IPS-20b (cell line): ENCODE data around the gene ID2.
A peak's percentile ranks its signal among the peaks of the same experiment; 100 is the strongest.

Experiments used
- H3K27ac ChIP-seq: one replicate; pipeline ENCODE4 v1.5.1; 2013; ENCODE audit warnings: low read length
- H3K27me3 ChIP-seq: 2 replicates; pipeline ENCODE4 v1.6.1; 2013; ENCODE audit warnings: mild to moderate bottlenecking, low read length, inconsistent platforms; ENCODE audit not compliant: insufficient read depth
- H3K36me3 ChIP-seq: 2 replicates; pipeline ENCODE4 v1.6.1; 2013; ENCODE audit warnings: low read depth, mild to moderate bottlenecking, inconsistent platforms, low read length, moderate library complexity; ENCODE audit not compliant: insufficient read depth
- H3K4me1 ChIP-seq: 2 replicates; pipeline ENCODE4 v1.6.1; 2013; ENCODE audit warnings: mild to moderate bottlenecking, control low read depth, inconsistent platforms, low read length, moderate library complexity; ENCODE audit not compliant: insufficient read depth
- H3K4me3 ChIP-seq: 2 replicates; pipeline ENCODE4 v1.5.1; 2013; ENCODE audit warnings: mild to moderate bottlenecking, low read length, inconsistent platforms
- H3K9ac ChIP-seq: 2 replicates; pipeline ENCODE4 v1.6.1; 2013; ENCODE audit warnings: low read depth, mild to moderate bottlenecking, inconsistent platforms, low read length, moderate library complexity
- H3K9me3 ChIP-seq: 2 replicates; pipeline ENCODE4 v1.6.1; 2013; ENCODE audit warnings: mild to moderate bottlenecking, low read depth, low read length, inconsistent platforms; ENCODE audit not compliant: insufficient read depth

Gene ID2

GRCh38 chr2:8680822-8681760, 765 bp upstream of the ID2 start:
- peak overlapping the region; percentile 71 for H3K4me3 ChIP-seq
- H3K9ac ChIP-seq: peak overlapping the region; percentile 74; the same call in 1 of the 2 replicates
- peak overlapping the region; percentile 26 for H3K27ac ChIP-seq

DNA sequence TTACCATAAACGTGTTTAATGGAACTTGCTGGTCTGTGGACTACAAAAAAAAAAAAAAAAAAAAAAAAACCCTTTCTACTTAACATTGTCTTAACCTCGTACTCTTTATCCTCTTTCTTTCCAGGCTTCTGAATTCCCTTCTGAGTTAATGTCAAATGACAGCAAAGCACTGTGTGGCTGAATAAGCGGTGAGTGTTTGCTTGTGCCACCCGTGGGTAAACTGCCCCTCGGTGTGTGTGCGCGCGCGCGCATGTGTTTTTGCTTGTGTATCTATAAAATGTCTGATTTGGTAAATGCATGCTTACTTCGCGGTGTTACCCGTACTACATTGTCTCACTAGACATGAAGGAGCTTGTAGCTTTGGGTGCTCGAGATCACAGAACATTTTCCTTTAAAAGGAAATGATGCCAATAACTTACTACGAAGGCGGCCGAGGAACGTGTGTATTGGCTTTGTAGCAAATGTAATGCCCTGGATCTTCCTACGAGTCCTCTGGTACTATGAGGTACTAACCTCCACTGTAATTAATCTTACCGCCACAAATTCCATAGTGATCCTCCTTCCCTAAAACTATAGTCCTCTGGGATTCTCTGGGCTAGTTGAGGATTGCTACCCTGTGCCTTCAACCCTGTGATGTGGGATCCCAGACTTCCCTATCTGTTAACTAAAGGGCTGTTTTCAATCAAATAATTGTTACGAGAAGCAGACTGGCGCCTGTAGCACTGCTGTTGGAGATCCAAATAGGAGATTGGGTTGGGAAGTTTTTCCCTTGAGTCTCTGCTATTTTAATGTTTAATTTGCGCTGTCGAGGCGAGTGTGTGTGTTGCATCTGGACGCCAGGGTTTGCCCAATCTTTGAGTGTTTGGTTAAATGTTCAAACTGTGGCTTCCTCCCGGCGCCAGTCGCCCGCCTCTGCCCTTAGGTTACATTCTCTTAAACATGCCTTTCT, 1.1 kb downstream of the ID2 start:
- no peak overlapping the region for H3K27ac ChIP-seq
- H3K27me3 ChIP-seq: peaks cover 28% of the 10 kb centered on the region; the same call in 1 of the 2 replicates

More at GRCh38 chr2:8680822-8681760, 765 bp upstream of the ID2 start:
- Histone ChIP-seq H3K9me3 (no peaks in the 10 kb centered on the region), H3K27me3 (peaks cover 28% of the 10 kb centered on the region; the same call in 1 of the 2 replicates), H3K36me3 (peaks cover 13% of the 10 kb centered on the region; the same call in 1 of the 2 replicates), H3K4me1 (peaks cover 20% of the 10 kb centered on the region; the same call in 1 of the 2 replicates)

DNA sequence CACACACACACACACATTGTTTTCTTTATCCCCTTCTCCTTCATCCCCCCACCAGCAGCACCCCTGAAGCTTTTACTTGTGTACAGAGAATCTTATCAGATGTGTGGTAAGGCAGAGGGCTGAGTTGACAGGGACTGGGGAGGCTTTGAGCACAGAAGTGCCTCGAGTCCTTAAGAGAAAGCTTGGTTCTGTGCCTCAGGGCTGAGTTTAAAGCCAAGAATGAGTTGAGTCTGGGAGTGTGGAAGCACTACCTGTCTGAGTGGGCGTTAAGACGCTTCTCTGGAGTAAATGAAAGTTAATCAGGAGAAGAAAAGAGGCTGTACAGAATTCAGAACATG, 2.7 kb downstream of the ID2 start:
- peak overlapping the region; percentile 17; the same call in 1 of the 2 replicates for H3K9ac ChIP-seq

More for the DNA sequence above, 1.1 kb downstream of the ID2 start:
- Histone ChIP-seq H3K36me3 (peaks cover 13% of the 10 kb centered on the region; the same call in 1 of the 2 replicates), H3K4me3 (peak overlapping the region; percentile 96), H3K9ac (peak overlapping the region; percentile 85), H3K9me3 (no peaks in the 10 kb centered on the region), H3K4me1 (peaks cover 15% of the 10 kb centered on the region; the same call in 1 of the 2 replicates)

DNA sequence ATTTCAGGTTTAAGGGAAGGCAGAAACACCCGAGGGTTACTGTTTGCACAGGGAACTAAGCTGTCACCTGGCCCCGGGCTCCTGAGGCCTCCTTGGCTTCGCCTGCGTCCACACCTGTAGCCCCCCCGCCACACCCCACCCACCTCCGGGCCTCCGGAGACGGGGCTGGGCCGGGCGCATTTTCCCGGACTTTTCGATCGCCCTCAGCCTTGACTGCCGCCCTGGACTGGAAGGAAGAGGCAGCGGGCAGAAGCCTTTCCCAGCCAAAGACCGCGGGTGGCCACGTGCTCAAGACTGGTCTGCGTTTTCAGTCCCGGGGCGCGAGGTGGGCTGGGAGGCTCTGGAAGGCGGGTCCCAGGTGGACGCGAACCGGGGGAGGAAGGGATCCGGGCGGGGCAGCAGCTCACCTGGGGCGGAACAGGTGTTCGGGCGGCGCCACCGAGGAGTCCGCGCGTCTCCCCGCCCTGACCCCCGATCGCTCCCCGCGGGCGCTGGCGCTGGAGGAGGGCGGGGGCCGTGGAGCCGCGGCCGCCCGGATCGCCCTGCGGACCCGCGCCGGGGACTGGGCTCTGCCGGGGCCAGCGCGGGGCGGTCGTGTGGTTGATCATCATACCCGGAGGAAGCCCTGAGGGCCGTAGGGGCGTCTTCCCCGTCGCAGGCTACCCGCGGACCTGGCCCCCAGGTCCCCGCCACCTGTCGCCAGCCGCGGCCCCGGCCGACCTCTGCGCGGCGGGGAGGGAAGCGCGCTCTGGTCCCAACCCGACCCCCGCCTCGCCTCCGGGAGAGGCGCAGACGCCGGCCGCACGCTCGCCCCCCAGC, 3.2 kb downstream of the ID2 start:
- Histone ChIP-seq H3K9me3 (no peaks in the 10 kb centered on the region), H3K9ac (peak overlapping the region; percentile 17; the same call in 1 of the 2 replicates), H3K36me3 (peaks cover 13% of the 10 kb centered on the region; the same call in 1 of the 2 replicates), H3K4me3 (peak overlapping the region; percentile 96), H3K4me1 (peaks cover 9% of the 10 kb centered on the region; the same call in 1 of the 2 replicates), H3K27me3 (peaks cover 20% of the 10 kb centered on the region; the same call in 1 of the 2 replicates), H3K27ac (no peak overlapping the region)

More for the DNA sequence above, 2.7 kb downstream of the ID2 start:
- Histone ChIP-seq H3K9me3 (no peaks in the 10 kb centered on the region), H3K36me3 (peaks cover 13% of the 10 kb centered on the region; the same call in 1 of the 2 replicates), H3K4me1 (peaks cover 15% of the 10 kb centered on the region; the same call in 1 of the 2 replicates), H3K4me3 (peak overlapping the region; percentile 96), H3K27me3 (peaks cover 24% of the 10 kb centered on the region; the same call in 1 of the 2 replicates), H3K27ac (no peak overlapping the region)

DNA sequence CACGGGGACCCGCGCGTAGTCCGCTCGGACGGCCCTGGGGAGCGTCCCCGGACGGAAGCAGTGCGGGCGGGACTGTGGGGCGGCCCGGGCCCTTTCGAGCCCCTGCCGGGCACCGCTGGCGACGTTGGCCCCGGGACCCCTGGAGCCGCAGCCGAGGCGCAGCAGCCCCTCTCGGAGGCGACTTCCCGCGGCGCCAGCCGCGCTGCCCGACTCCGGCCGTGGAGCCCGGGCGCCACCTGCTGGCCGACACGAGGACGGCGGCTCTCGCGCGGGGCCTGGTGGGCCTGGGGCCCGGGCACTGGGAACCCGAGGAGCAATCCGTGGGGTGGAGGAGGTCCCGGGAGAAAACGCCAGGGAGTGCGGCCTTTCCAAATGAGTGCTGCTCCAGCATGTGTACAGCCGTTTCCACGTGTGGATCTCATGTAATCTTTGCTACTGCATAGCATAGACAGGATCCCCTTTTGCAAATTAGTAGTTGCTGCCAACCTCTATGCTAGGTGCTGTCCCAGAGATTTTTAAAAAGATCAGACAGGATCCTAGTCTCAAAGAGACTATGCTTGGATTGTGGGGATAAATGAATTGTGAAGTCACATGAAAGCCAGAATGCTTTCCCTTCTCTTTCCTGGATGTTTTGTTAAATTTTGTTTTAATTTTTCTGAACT, 4.0 kb downstream of the ID2 start:
- no peaks in the 10 kb centered on the region for H3K9me3 ChIP-seq
- H3K4me3 ChIP-seq: peak overlapping the region; percentile 96; the same call in 1 of the 2 replicates
- H3K4me1 ChIP-seq: peaks cover 4% of the 10 kb centered on the region; the same call in 1 of the 2 replicates
- peaks cover 20% of the 10 kb centered on the region; the same call in 1 of the 2 replicates for H3K27me3 ChIP-seq
- H3K36me3 ChIP-seq: peaks cover 13% of the 10 kb centered on the region; the same call in 1 of the 2 replicates
- H3K9ac ChIP-seq: no peak overlapping the region
- no peak overlapping the region for H3K27ac ChIP-seq

DNA sequence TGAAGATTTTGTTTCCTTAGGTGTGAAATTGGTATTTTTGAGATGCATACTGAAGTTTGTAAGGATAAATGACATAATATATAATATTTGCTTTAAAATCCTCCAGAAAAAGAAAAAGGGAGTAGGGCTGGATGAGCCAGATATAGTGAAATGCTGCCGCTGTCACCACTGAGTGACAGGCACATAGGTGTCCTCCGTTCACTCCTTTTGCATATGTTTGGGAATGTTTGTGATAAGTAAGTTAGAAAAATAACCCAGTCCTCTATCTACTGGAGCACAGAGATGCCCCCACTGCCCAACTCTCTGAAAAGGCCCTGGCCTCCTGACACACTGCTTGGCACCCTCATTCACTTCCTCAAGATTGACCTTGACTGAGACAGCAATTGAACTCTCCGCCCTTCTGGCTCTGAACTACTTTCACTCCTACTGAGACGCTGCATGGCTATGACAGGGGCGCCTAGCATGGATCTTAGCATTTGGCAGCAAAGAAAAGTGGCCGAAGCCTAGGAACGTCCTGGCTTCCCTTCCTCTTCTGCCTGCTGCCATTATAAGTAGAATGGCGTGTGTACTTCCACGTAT, 10.1 kb downstream of the ID2 start:
- H3K4me1 ChIP-seq: no peaks in the 10 kb centered on the region
- no peaks in the 10 kb centered on the region for H3K9me3 ChIP-seq
- H3K27ac ChIP-seq: no peak overlapping the region
- no peaks in the 10 kb centered on the region; the same call in 1 of the 2 replicates for H3K27me3 ChIP-seq
- no peaks in the 10 kb centered on the region for H3K36me3 ChIP-seq
- H3K9ac ChIP-seq: no peak overlapping the region
- no peak overlapping the region for H3K4me3 ChIP-seq

DNA sequence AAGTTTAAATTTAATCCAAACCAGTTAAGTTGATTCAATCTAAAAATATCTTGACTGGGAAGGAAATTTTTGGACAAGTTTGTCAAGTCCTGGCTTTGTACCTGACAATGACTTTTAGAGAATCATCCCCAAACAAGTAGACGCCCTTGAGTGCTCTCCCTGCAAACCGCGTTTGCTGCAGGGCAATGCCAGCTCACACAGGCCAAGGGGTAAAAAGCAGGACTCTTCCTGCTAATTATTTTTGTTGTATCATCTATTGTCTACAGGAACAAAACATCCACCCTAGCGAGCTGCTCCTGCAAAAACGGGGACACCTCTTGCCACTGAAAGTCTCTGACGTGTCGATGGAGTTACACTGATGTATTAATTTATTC, 10.9 kb downstream of the ID2 start:
- Histone ChIP-seq H3K27ac (no peak overlapping the region), H3K9ac (no peak overlapping the region), H3K9me3 (no peaks in the 10 kb centered on the region), H3K4me1 (no peaks in the 10 kb centered on the region), H3K4me3 (no peak overlapping the region), H3K36me3 (no peaks in the 10 kb centered on the region), H3K27me3 (no peaks in the 10 kb centered on the region; the same call in 1 of the 2 replicates)

GRCh38 chr2:8693157-8693821, 11.4 kb downstream of the ID2 start:
- Histone ChIP-seq H3K4me1 (no peaks in the 10 kb centered on the region), H3K9me3 (no peaks in the 10 kb centered on the region), H3K9ac (no peak overlapping the region), H3K27me3 (no peaks in the 10 kb centered on the region; the same call in 1 of the 2 replicates), H3K36me3 (no peaks in the 10 kb centered on the region), H3K4me3 (peak overlapping the region; percentile 49), H3K27ac (no peak overlapping the region)

DNA sequence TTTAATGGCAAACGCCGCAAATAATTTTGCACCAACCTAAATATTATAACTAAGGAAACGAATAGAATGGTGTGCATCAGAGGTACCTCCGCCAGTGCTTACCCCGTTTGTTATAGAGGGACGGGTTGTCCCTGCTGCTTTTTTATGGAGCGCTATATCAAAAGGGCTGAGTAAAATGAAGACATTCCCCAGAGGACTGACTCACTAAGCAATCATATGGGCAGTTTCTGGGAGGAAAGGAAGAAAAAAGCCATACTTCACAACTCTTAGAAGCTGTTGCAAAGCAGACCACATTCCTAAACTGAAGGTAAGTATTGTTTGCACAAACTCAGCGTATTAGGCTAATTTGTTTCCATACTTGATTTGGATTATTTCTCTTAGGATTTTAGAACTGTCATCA, 12.9 kb downstream of the ID2 start:
- H3K36me3 ChIP-seq: no peaks in the 10 kb centered on the region
- H3K9ac ChIP-seq: no peak overlapping the region
- H3K27ac ChIP-seq: no peak overlapping the region
- H3K4me1 ChIP-seq: no peaks in the 10 kb centered on the region
- H3K4me3 ChIP-seq: no peak overlapping the region
- H3K9me3 ChIP-seq: no peaks in the 10 kb centered on the region
- no peaks in the 10 kb centered on the region; the same call in 1 of the 2 replicates for H3K27me3 ChIP-seq
